H9 (cell line): ENCODE data around the gene SEC14L5. TPM values are rescaled to one million over a fixed set of nuclear protein-coding genes. Genes with fewer than 3 reads are reported as not detected.
A peak's percentile ranks its signal among the peaks of the same experiment; 100 is the strongest.

ENCODE experiments used
- DNase-seq: peaks from one replicate; pipeline ENCODE4 v3.0.0-alpha.2; 2017
- H2AFZ ChIP-seq: one replicate; pipeline ENCODE4 v1.6.1; 2013; ENCODE audit warnings: mild to moderate bottlenecking, low read length, control low read depth, moderate library complexity
- H2AK5ac ChIP-seq: 2 replicates; pipeline ENCODE4 v1.6.1; 2013; ENCODE audit warnings: low read length, control low read depth, mixed read lengths; ENCODE audit not compliant: insufficient read length
- H2BK120ac ChIP-seq: one replicate; pipeline ENCODE4 v1.6.1; 2013; ENCODE audit warnings: low read depth, mild to moderate bottlenecking, low read length, control low read depth, inconsistent platforms; ENCODE audit not compliant: poor library complexity, severe bottlenecking
- H2BK12ac ChIP-seq: 2 replicates; pipeline ENCODE4 v1.6.1; 2013; ENCODE audit warnings: low read length, control low read depth, mixed read lengths, low read depth; ENCODE audit not compliant: insufficient read length
- H2BK15ac ChIP-seq: 2 replicates; pipeline ENCODE4 v1.6.1; 2013; ENCODE audit warnings: low read depth, low read length, control low read depth
- H2BK20ac ChIP-seq: one replicate; pipeline ENCODE4 v1.6.1; 2013; ENCODE audit warnings: low read depth, mild to moderate bottlenecking, low read length, control low read depth, inconsistent platforms; ENCODE audit not compliant: poor library complexity, severe bottlenecking
- H2BK5ac ChIP-seq: 2 replicates; pipeline ENCODE4 v1.6.1; 2013; ENCODE audit warnings: low read length, control low read depth, mixed read lengths; ENCODE audit not compliant: insufficient read length
- H3K14ac ChIP-seq: 2 replicates; pipeline ENCODE4 v1.6.1; 2013; ENCODE audit warnings: low read length, control low read depth; ENCODE audit not compliant: insufficient read depth
- H3K18ac ChIP-seq: 2 replicates; pipeline ENCODE4 v1.6.1; 2013; ENCODE audit warnings: low read depth, mild to moderate bottlenecking, mixed read lengths, low read length, control low read depth; ENCODE audit not compliant: insufficient read length
- H3K23ac ChIP-seq: 2 replicates; pipeline ENCODE4 v1.6.1; 2013; ENCODE audit warnings: low read length, control low read depth, mixed read lengths, low read depth; ENCODE audit not compliant: insufficient read length
- H3K23me2 ChIP-seq: 2 replicates; pipeline ENCODE4 v1.6.1; 2013; ENCODE audit warnings: low read depth, mild to moderate bottlenecking, mixed read lengths, low read length, control low read depth; ENCODE audit not compliant: insufficient read length, poor library complexity, severe bottlenecking
- H3K27ac ChIP-seq: 2 replicates; pipeline ENCODE4 v1.5.1; 2013; ENCODE audit warnings: low read length, control low read depth, mixed read lengths, low read depth; ENCODE audit not compliant: insufficient read length
- H3K27me3 ChIP-seq: 2 replicates; pipeline ENCODE4 v1.6.1; 2013; ENCODE audit warnings: low read length, control low read depth, inconsistent platforms; ENCODE audit not compliant: insufficient read depth
- H3K4ac ChIP-seq: 2 replicates; pipeline ENCODE4 v1.6.1; 2013; ENCODE audit warnings: low read depth, mild to moderate bottlenecking, control low read depth, inconsistent platforms, low read length, moderate library complexity
- H3K4me1 ChIP-seq: 2 replicates; pipeline ENCODE4 v1.6.1; 2013; ENCODE audit warnings: low read length, control low read depth, inconsistent platforms; ENCODE audit not compliant: insufficient read depth
- H3K4me2 ChIP-seq: 2 replicates; pipeline ENCODE4 v1.6.1; 2013; ENCODE audit warnings: low read length, control low read depth, mixed read lengths; ENCODE audit not compliant: insufficient read length, insufficient read depth
- H3K56ac ChIP-seq: 2 replicates; pipeline ENCODE4 v1.6.1; 2013; ENCODE audit warnings: low read depth, mild to moderate bottlenecking, mixed read lengths, low read length, control low read depth; ENCODE audit not compliant: insufficient read length
- H3K79me1 ChIP-seq: 2 replicates; pipeline ENCODE4 v1.6.1; 2013; ENCODE audit warnings: low read depth, mild to moderate bottlenecking, moderate library complexity, low read length, control low read depth, inconsistent platforms; ENCODE audit not compliant: insufficient read depth, poor library complexity, severe bottlenecking
- H3K79me2 ChIP-seq: 2 replicates; pipeline ENCODE4 v1.6.1; 2013; ENCODE audit warnings: low read length, control low read depth, inconsistent platforms; ENCODE audit not compliant: insufficient read depth
- H3K9ac ChIP-seq: 2 replicates; pipeline ENCODE4 v1.6.1; 2013; ENCODE audit warnings: low read length, control low read depth, mixed read lengths; ENCODE audit not compliant: insufficient read length; ENCODE audit errors: extremely low read depth
- H3K9me3 ChIP-seq: one replicate; pipeline ENCODE4 v1.6.1; 2013; ENCODE audit warnings: low read depth, low read length, inconsistent platforms; ENCODE audit not compliant: control insufficient read depth
- H3T11ph ChIP-seq: one replicate; pipeline ENCODE4 v1.6.1; 2013; ENCODE audit warnings: mild to moderate bottlenecking, low read length, control low read depth, inconsistent platforms
- H4K20me1 ChIP-seq: one replicate; pipeline ENCODE4 v1.6.1; 2013; ENCODE audit not compliant: control insufficient read depth, insufficient read length, insufficient read depth
- H4K5ac ChIP-seq: 2 replicates; pipeline ENCODE4 v1.6.1; 2013; ENCODE audit warnings: low read depth, mild to moderate bottlenecking, mixed read lengths, low read length, control low read depth; ENCODE audit not compliant: insufficient read length
- H4K8ac ChIP-seq: replicated peaks from 2 replicates; pipeline ENCODE4 v1.6.1; 2013; ENCODE audit warnings: low read length, control low read depth, mixed read lengths, low read depth; ENCODE audit not compliant: insufficient read length
- H4K91ac ChIP-seq: 2 replicates; pipeline ENCODE4 v1.6.1; 2013; ENCODE audit warnings: low read depth, mild to moderate bottlenecking, moderate library complexity, mixed read lengths, low read length, control low read depth; ENCODE audit not compliant: insufficient read length
- H3K27ac Mint-ChIP-seq, 3 experiments: 2 replicates in 2 of 3; 3 replicates in 1 of 3; pipeline ENCODE4 v1.8.0; 2020 to 2021; ENCODE audit warnings: mixed read lengths in 3 of 3, mild to moderate bottlenecking in 1 of 3, moderate library complexity in 1 of 3
- H3K27me3 Mint-ChIP-seq: 2 replicates; pipeline ENCODE4 v1.8.0; 2021; ENCODE audit warnings: low read depth, mild to moderate bottlenecking, moderate library complexity, mixed read lengths
- H3K36me3 Mint-ChIP-seq, 3 experiments: 2 replicates in 2 of 3; 3 replicates in 1 of 3; pipeline ENCODE4 v1.8.0; 2020 to 2021; ENCODE audit warnings: low read depth in 3 of 3, mixed read lengths in 3 of 3; ENCODE audit not compliant: insufficient read depth in 1 of 3
- H3K4me1 Mint-ChIP-seq, 2 experiments: 2 replicates each; pipeline ENCODE4 v1.8.0; 2020; ENCODE audit warnings: mixed read lengths in 2 of 2
- H3K4me3 Mint-ChIP-seq, 2 experiments: 2 replicates in 1 of 2; 3 replicates in 1 of 2; pipeline ENCODE4 v1.8.0; 2020 to 2021; ENCODE audit warnings: mild to moderate bottlenecking in 2 of 2, mixed read lengths in 2 of 2, moderate library complexity in 1 of 2
- H3K9me3 Mint-ChIP-seq, 2 experiments: 2 replicates in 1 of 2; 3 replicates in 1 of 2; pipeline ENCODE4 v1.8.0; 2020; ENCODE audit warnings: mild to moderate bottlenecking in 2 of 2, mixed read lengths in 2 of 2, moderate library complexity in 1 of 2
- WGBS: extraction: QIAGEN DNeasy Blood & Tissue Kit; methylation state at CpG from one replicate; pipeline ENCODE4 v1.1.7; 2013; ENCODE audit warnings: missing lambda C conversion rate, low lambda C conversion rate, mixed read lengths; ENCODE audit not compliant: insufficient read length; ENCODE audit errors: extremely low coverage; 5-methylcytosine and 5-hydroxymethylcytosine counted together
- total RNA-seq: library from RNA; stranded (reverse); gene quantifications from 2 replicates; pipeline ENCODE4 v1.2.1, GENCODE V29; 2021
- TF ChIP-seq, protein P1 (sequence below): fragments of 200-600 bp; sonication (generic); conservative IDR thresholded peaks from 3 replicates; pipeline ENCODE4 v1.8.0; 2021; ENCODE audit warnings: antibody characterized with exemption, mild to moderate bottlenecking

SEC14L5 gene
- total RNA-seq, 1 experiment from 2014 or later = 4.1 TPM

DNA sequence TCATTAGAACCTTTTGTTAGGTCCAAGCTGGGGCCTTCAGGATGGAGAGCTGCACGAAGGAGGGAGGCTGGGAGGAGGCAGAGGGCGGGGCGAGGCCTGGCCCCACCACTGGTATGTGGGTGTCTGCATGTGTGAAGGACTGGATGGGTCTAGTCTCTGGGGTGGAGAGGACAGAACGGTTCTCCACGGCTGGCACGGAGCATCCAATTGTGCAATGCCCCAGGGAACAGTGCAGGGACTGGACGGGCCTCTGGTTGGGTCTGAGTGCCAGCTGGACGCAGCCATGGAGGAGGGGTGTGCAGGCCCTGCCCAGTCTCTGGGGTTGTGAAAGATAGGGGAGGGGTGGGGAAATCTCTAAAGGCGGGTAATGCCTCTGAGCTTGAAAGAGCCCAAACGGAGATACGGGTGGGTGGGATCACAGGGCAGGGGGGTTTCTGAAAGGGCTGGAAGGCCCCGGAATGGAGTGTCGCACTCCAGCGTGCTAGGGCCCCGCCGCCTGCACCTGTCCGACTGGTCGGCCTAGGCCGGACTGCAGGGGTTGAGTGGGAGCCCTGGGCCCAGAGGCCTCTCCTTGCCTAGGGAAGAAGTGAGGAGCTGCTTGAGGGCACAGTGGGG is 22.8 kb upstream of the SEC14L5 start:
- H3K27me3 Mint-ChIP-seq = 0 out of 2 replicates have a peak, but pooled peaks cover 2% of the 10 kb centered on the region

More for the DNA sequence above, 22.8 kb upstream of the SEC14L5 start:
- Histone ChIP-seq H3T11ph (no peak overlapping the region), H4K8ac (no peak overlapping the region), H3K9me3 (no peaks in the 10 kb centered on the region), H2BK12ac (no peak overlapping the region), H2BK15ac (no peak overlapping the region), H3K56ac (no peak overlapping the region), H3K14ac (no peak overlapping the region), H2BK5ac (no peak overlapping the region), H3K79me1 (no peaks in the 10 kb centered on the region), H2AK5ac (no peak overlapping the region), H3K27ac (no peak overlapping the region), H3K4me1 (no peaks in the 10 kb centered on the region; the same call in 1 of the 2 replicates), H3K4me2 (peak overlapping the region; percentile 25), H4K5ac (no peak overlapping the region), H2BK20ac (no peak overlapping the region), H3K79me2 (no peaks in the 10 kb centered on the region), H2AFZ (no peak overlapping the region), H3K4ac (no peak overlapping the region), H3K18ac (no peak overlapping the region), H4K91ac (no peak overlapping the region), H4K20me1 (no peaks in the 10 kb centered on the region), H2BK120ac (no peak overlapping the region), H3K23ac (no peak overlapping the region), H3K23me2 (peaks cover 8% of the 10 kb centered on the region), H3K27me3 (no peaks in the 10 kb centered on the region), H3K9ac (no peak overlapping the region)
- Mint-ChIP-seq H3K4me3 (peak overlapping the region; percentile 83 to 92; a peak in 4 of 5 replicates), H3K27ac (no peak overlapping the region), H3K36me3 (peaks cover 0 to 7% (median 0%) of the 10 kb centered on the region in 3 experiments; a peak in 1 of 7 replicates), H3K9me3 (no peaks in the 10 kb centered on the region), H3K4me1 (peaks cover 8 to 15% of the 10 kb centered on the region in 2 experiments)
- no CpG with 5 or more reads among the region's 19 CpGs for WGBS
- TF ChIP-seq, protein P1, sequence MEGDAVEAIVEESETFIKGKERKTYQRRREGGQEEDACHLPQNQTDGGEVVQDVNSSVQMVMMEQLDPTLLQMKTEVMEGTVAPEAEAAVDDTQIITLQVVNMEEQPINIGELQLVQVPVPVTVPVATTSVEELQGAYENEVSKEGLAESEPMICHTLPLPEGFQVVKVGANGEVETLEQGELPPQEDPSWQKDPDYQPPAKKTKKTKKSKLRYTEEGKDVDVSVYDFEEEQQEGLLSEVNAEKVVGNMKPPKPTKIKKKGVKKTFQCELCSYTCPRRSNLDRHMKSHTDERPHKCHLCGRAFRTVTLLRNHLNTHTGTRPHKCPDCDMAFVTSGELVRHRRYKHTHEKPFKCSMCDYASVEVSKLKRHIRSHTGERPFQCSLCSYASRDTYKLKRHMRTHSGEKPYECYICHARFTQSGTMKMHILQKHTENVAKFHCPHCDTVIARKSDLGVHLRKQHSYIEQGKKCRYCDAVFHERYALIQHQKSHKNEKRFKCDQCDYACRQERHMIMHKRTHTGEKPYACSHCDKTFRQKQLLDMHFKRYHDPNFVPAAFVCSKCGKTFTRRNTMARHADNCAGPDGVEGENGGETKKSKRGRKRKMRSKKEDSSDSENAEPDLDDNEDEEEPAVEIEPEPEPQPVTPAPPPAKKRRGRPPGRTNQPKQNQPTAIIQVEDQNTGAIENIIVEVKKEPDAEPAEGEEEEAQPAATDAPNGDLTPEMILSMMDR = no peak
- DNase-seq = no peak
